IPS-15b (cell line): ENCODE measurements around the gene JDP2.

Experiments used
- H3K27me3 ChIP-seq: one replicate; pipeline ENCODE4 v1.6.1; 2013; ENCODE audit warnings: low read length; ENCODE audit not compliant: control insufficient read depth, insufficient read depth
- H3K36me3 ChIP-seq: one replicate; pipeline ENCODE4 v1.6.1; 2013; ENCODE audit warnings: low read length; ENCODE audit not compliant: control insufficient read depth, insufficient read depth
- H3K4me1 ChIP-seq: one replicate; pipeline ENCODE4 v1.6.1; 2013; ENCODE audit warnings: mild to moderate bottlenecking, low read length; ENCODE audit not compliant: control insufficient read depth, insufficient read depth
- H3K4me3 ChIP-seq: one replicate; pipeline ENCODE4 v1.5.1; 2013; ENCODE audit warnings: low read depth, low read length
- H3K9ac ChIP-seq: one replicate; pipeline ENCODE4 v1.6.1; 2013; ENCODE audit warnings: low read depth, mild to moderate bottlenecking, low read length
- H3K9me3 ChIP-seq: one replicate; pipeline ENCODE4 v1.6.1; 2013; ENCODE audit warnings: mild to moderate bottlenecking, low read length; ENCODE audit not compliant: control insufficient read depth, insufficient read depth

The JDP2 gene

DNA sequence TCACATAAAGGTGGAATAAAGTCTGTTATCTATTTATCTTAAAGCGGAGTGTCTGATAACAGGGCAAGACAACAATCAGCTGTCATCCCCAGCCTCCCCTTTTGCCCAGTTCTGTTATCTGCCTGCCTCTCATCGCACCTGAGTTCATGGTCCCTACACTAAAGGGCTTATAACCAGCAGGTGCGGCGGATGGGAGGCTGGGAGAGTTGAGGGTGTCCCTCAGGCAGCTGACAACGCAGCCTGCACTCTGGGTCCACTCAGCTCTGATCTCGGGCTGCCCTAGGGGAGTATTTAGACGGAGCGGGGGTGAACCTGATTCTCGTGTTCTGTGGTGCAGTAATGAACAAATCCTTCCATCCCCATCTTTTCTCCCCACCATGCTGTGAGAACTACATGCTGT is 34.0 kb upstream of the JDP2 start:
- H3K4me1 ChIP-seq: no peaks in the 10 kb centered on the region
- no peak overlapping the region for H3K4me3 ChIP-seq
- H3K9ac ChIP-seq: no peak overlapping the region
- no peaks in the 10 kb centered on the region for H3K27me3 ChIP-seq
- H3K36me3 ChIP-seq: no peaks in the 10 kb centered on the region
- no peaks in the 10 kb centered on the region for H3K9me3 ChIP-seq

DNA sequence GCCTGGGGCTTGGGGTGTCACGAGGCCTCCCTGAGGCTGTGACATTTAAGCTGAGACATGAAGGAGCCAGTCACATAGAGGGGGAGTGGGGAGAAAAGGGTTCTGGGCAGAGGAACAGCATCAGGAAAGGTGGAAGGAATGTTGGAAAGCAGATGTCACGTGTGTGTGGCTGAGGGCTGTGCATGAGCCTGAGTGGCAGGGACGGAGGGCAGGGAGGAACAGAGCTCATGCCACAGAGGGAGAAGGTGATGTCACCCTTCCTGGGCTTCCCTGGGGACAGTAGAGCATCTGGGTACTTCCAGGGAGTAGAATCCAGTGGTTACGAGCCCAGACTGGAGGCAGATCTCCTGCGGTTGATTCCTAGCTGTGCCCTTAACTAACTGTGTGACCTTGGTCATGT is 32.0 kb upstream of the JDP2 start:
- Histone ChIP-seq H3K4me1 (no peaks in the 10 kb centered on the region), H3K9ac (no peak overlapping the region), H3K36me3 (no peaks in the 10 kb centered on the region), H3K4me3 (no peak overlapping the region), H3K9me3 (no peaks in the 10 kb centered on the region), H3K27me3 (no peaks in the 10 kb centered on the region)

DNA sequence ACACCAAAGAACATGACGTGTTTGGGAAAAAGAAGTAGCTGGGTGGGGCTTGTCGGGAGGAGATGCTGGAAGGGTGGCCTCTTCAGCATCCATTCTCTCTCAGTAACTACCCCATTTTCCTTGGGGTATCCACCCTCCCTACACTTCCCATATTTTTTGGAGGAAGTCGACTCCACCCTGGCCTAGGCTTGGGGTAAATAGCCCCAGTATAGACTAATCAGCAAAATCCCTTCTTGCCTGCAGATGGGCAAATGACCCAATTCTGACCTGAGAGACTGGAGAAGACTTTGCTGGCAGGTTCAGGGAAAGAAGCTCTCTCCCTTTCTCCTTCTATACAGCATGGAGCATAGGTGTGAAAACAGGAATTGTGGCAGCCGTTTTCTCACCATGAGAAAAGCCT is 28.5 kb upstream of the JDP2 start:
- no peaks in the 10 kb centered on the region for H3K27me3 ChIP-seq
- H3K4me3 ChIP-seq: no peak overlapping the region
- peaks cover 5% of the 10 kb centered on the region for H3K4me1 ChIP-seq
- H3K36me3 ChIP-seq: no peaks in the 10 kb centered on the region
- no peak overlapping the region for H3K9ac ChIP-seq
- H3K9me3 ChIP-seq: no peaks in the 10 kb centered on the region

DNA sequence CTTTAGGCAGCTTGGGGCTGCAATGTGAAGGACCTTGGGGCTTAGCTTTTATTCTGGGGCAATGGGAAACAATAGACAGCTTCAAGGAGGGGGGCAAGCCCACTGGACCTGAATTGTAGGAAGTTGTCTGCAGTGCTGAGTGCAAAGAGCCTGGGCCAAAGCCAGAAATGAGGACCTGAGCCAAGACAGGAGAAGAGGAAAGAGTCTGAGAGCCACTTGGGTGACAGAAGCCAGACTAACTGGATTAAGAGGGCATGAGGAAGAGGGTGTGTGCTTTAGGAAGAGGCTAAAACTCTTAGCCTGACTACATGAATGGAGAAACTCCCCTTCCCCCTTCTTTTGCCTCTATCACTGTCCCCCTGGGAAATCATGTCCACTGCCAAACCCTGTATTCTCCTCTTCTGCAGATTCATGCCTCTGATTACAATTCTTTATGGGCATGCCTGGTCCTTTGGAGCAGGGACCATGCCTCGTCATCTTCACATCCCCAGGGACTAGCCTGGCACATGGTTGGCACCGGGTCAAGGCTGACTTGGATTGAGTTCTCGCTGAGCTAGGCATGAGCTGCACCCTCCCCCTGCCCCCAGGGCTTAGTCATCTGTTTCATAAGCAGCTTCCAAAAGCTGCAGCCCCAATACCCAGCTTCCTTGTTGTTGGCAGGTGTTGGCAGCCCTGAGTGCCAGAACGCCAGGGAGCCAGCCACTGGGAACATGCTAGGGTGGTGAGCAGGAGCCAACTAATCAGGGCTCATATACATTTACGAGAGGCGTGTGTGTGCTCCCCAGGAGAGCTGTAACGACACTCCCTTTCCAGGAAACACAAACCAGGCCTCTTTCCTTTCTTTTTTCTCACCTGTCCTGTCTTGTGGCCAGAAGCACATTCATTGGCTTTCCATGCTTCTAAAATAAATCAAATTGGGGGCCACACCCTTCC is 27.7 kb upstream of the JDP2 start:
- peaks cover 5% of the 10 kb centered on the region for H3K4me1 ChIP-seq
- H3K4me3 ChIP-seq: no peak overlapping the region
- H3K9me3 ChIP-seq: no peaks in the 10 kb centered on the region
- H3K27me3 ChIP-seq: no peaks in the 10 kb centered on the region
- H3K36me3 ChIP-seq: no peaks in the 10 kb centered on the region
- no peak overlapping the region for H3K9ac ChIP-seq

DNA sequence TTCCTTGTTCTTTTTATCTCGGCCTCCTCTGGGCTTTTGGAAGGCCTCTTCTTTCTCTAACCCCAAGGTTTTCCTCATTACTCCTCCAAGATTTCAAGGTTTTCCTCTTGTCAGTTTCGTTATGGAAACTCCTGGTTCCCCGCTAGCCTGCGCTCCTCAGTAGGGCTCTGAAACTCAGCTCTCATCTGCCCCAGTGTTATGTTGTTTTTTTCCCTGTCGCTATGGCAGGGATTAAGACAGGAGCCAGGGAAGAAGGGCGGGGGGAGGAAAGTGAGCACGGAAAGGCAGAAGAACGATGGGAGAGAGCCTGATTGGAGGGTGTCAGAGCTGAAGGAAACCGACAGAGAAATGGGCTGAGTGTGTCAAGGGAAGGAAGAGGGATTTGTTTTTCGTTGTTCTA is 26.5 kb upstream of the JDP2 start:
- no peak overlapping the region for H3K4me3 ChIP-seq
- no peaks in the 10 kb centered on the region for H3K36me3 ChIP-seq
- H3K9ac ChIP-seq: no peak overlapping the region

DNA sequence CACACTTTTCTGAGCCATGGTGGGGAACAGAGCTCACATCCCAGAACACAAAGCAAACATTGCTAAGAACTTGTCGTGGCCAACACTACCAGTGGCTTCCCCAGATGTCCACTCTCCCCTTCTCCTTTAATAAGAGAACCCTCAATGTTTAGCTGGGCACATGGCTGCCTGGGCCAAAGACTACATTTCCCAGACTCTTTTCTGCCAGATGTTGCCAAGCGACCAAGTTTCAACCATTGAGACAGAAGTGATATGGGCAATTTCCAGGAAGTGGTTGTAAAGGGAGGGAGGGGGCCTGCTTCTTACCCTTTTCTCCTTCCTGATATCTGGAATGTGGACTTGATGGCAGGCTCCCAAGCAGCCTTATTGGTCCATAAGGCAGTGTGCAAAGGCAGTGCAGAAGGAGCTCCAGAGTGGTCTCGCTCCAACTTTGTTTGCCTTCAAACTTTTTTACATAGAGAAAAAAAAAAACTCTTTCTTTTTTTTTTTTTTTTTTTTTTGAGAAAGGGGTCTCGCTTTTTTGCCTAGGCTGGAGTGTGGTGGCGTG is 24.9 kb upstream of the JDP2 start:
- H3K27me3 ChIP-seq: no peaks in the 10 kb centered on the region
- peaks cover 5% of the 10 kb centered on the region for H3K4me1 ChIP-seq
- no peaks in the 10 kb centered on the region for H3K9me3 ChIP-seq
- no peak overlapping the region for H3K4me3 ChIP-seq
- H3K36me3 ChIP-seq: no peaks in the 10 kb centered on the region
- no peak overlapping the region for H3K9ac ChIP-seq

More for the DNA sequence above, 26.5 kb upstream of the JDP2 start:
- H3K27me3 ChIP-seq: no peaks in the 10 kb centered on the region
- peaks cover 5% of the 10 kb centered on the region for H3K4me1 ChIP-seq
- no peaks in the 10 kb centered on the region for H3K9me3 ChIP-seq

DNA sequence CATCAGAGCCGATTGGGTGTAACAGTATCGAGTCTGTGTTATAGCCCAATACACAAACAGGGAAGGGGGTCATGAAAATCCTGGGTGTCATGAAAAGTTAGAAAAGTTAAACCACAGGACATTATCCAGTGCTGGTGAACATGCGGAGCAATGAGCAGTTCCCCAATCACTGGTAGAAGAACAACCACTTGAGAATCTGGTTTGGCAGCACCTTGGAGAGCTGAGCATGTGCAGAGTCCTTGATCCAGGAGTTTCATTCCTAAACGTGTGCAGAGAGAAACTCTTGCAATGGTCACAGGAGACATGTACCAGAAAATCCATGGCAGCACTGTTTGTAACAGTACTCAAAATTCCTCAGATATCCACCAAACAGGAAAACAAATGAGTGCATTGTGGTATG is 23.0 kb upstream of the JDP2 start:
- H3K4me3 ChIP-seq: no peak overlapping the region

DNA sequence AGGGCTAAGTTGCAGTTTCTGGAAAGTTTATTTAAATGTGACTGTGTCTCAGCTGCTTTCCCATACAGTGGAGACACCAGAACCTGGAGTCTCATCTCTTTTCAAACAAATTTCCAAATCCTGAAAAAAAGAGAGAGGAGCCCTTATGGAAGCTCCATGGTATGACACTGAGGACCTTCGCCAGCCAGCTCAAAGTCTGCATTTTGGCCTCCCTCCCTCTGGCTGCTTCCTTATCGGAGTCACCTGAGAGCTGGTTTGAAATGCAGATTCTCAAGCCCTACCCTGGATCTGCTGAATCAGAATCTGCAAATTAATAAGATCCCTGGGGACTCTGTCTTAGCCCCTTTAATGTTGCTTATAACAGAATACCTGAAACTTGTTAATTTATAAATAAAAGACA is 21.7 kb upstream of the JDP2 start:
- Histone ChIP-seq H3K9ac (no peak overlapping the region), H3K4me1 (peaks cover 7% of the 10 kb centered on the region), H3K4me3 (no peak overlapping the region), H3K36me3 (no peaks in the 10 kb centered on the region), H3K9me3 (no peaks in the 10 kb centered on the region), H3K27me3 (no peaks in the 10 kb centered on the region)

More for the DNA sequence above, 23.0 kb upstream of the JDP2 start:
- Histone ChIP-seq H3K4me1 (peaks cover 5% of the 10 kb centered on the region), H3K36me3 (no peaks in the 10 kb centered on the region), H3K9ac (no peak overlapping the region), H3K9me3 (no peaks in the 10 kb centered on the region), H3K27me3 (no peaks in the 10 kb centered on the region)

DNA sequence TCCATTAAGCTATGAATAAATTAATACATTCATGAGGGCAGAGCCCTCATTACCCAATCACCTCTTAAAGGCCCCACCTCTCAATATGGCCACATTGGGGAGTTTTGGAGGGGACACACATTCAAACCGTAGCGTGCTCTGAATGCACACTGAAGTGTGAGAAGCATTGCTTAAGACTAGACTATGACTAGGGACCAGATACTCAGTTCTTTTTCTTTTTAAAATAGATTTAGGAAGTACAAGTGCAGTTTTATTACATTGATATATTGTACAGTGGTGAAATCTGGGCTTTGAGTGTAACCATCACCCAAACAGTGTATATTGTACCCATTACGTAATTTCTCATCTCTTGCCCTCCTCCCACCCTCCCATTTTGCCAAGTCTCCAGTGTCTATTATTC is 21.0 kb upstream of the JDP2 start:
- Histone ChIP-seq H3K4me3 (no peak overlapping the region), H3K9me3 (no peaks in the 10 kb centered on the region), H3K4me1 (peaks cover 2% of the 10 kb centered on the region), H3K36me3 (no peaks in the 10 kb centered on the region), H3K9ac (no peak overlapping the region), H3K27me3 (no peaks in the 10 kb centered on the region)

DNA sequence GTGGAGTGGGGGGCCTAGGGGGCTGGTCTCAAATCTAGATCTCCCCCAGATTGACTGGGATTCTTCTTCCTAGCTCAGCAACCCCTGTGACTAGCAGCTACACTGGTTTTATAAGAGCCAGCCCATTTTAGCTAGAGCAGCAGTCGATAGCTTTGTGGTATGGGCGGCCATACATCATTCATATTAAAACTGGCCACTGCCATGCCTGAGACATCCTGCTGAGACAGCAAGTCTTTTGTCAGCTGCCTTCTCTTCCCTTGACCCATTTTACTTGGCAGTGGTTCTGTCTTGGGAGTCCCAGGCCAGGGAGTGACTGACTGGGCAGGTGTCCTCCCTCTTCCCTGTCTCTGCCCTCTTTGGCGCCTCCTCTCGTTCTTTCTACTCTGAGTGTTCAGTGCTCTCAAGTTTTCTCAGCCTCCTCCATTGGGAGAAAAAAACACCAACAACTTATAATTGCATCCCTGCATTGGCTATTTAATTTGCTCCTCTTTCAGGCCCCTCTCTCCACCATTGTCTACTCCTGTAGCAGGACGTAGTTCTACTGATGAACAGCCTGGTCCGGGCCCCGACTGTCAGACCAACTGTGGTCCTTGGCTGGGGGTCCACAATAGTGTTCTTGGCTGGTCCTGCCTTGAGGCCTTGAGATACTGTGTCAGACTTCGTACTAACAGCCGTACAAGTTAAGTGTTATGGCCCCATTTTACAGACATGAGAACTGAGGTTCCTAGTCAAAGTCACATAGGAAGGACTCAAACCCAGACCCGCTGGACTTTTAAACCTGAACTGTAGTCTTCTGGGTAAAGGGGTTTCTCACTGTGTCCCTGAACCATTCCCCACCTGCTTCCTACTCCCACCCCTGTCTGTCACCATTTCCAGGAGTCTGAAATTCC is 18.3 kb upstream of the JDP2 start:
- no peak overlapping the region for H3K9ac ChIP-seq
- H3K9me3 ChIP-seq: no peaks in the 10 kb centered on the region
- no peaks in the 10 kb centered on the region for H3K27me3 ChIP-seq
- no peaks in the 10 kb centered on the region for H3K36me3 ChIP-seq
- peaks cover 2% of the 10 kb centered on the region for H3K4me1 ChIP-seq
- H3K4me3 ChIP-seq: no peak overlapping the region

DNA sequence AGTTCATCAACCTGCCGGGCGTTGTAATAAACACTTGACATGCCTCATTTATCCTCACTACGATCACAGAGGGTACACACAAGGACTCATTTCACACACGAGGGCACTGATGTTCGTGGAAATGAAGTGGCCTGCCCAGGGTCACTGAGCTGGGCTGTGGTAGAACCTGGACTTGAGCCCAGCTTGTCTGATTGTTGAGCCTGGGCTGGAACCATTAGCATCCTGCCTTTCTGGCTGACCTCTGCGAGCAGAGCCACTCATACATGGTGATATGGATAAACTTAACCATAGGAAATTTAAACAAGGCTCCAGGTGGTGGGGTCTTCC is 16.6 kb upstream of the JDP2 start:
- peaks cover 5% of the 10 kb centered on the region for H3K4me1 ChIP-seq
- no peaks in the 10 kb centered on the region for H3K36me3 ChIP-seq
- H3K9ac ChIP-seq: no peak overlapping the region
- no peaks in the 10 kb centered on the region for H3K27me3 ChIP-seq
- no peaks in the 10 kb centered on the region for H3K9me3 ChIP-seq
- H3K4me3 ChIP-seq: no peak overlapping the region
